K562 (cell line): ENCODE data around the gene OPRL1. TPM values are rescaled to one million over a fixed set of nuclear protein-coding genes. Genes with fewer than 3 reads are reported as not detected.
A peak's percentile ranks its signal among the peaks of the same experiment; 100 is the strongest.

Experiments used
- BRD9 ChIP-seq: fragments of 450-650 bp; IDR thresholded peaks from 2 replicates; pipeline ENCODE4 v1.6.1; 2018; ENCODE audit warnings: low read depth; ENCODE audit not compliant: partially characterized antibody
- CREB1 ChIP-seq, 2 experiments: sonication (generic) in 1 of 2; formaldehyde crosslinking in 1 of 2; IDR thresholded peaks; 2 replicates each; pipeline versions ENCODE4 v1.6.1 to v1.8.0; 2012 to 2022; ENCODE audit warnings: inconsistent platforms in 1 of 2, mild to moderate bottlenecking in 1 of 2, missing genetic modification reagents in 1 of 2, moderate library complexity in 1 of 2
- CREB3L1 ChIP-seq: fragments of 450-650 bp; IDR thresholded peaks from 2 replicates; pipeline ENCODE4 v1.6.1; 2014; ENCODE audit warnings: low read depth, mild to moderate bottlenecking, moderate library complexity, borderline replicate concordance
- CREM ChIP-seq: IDR thresholded peaks from 2 replicates; pipeline ENCODE4 v1.6.1; 2014; ENCODE audit warnings: antibody characterized with exemption, low read depth
- ESRRA ChIP-seq: fragments of 450-650 bp; IDR thresholded peaks from 2 replicates; pipeline ENCODE4 v1.6.1; 2014; ENCODE audit warnings: low read depth, mild to moderate bottlenecking, moderate library complexity, borderline replicate concordance
- JUND ChIP-seq, 2 experiments: IDR thresholded peaks; 2 replicates in 1 of 2; 3 replicates in 1 of 2; pipeline ENCODE4 v1.6.1; 2011; ENCODE audit warnings: borderline replicate concordance in 2 of 2, low read depth in 2 of 2, low read length in 2 of 2, improper control_type of control experiment in 1 of 2, missing biosample characterization in 1 of 2, missing genetic modification characterization in 1 of 2, missing genetic modification reagents in 1 of 2
- NRF1 ChIP-seq, 2 experiments: fragments of 450-650 bp; IDR thresholded peaks in 1 of 2; conservative IDR thresholded peaks in 1 of 2; 2 replicates each; pipeline ENCODE4 v1.6.1; 2014; ENCODE audit warnings: mild to moderate bottlenecking in 2 of 2
- SP1 ChIP-seq: sonication (generic); formaldehyde crosslinking; IDR thresholded peaks from 2 replicates; pipeline ENCODE4 v1.8.1; 2022; ENCODE audit warnings: mild to moderate bottlenecking, missing genetic modification reagents
- ZBTB11 ChIP-seq, 3 experiments: fragments of 200-800 bp in 1 of 3; fragments of 250-450 bp in 1 of 3; fragments of 450-650 bp in 1 of 3; sonication (Bioruptor Pico) in 1 of 3; sonication (Bioruptor generic) in 1 of 3; formaldehyde crosslinking in 1 of 3; IDR thresholded peaks; 2 replicates each; pipeline versions ENCODE4 v1.6.1 to v1.8.0; 2016 to 2022; ENCODE audit warnings: mild to moderate bottlenecking in 2 of 3, missing genetic modification characterization in 2 of 3, missing compliant biosample characterization in 1 of 3, moderate library complexity in 1 of 3
- ZBTB7A ChIP-seq: IDR thresholded peaks from 2 replicates; pipeline ENCODE4 v1.6.1; 2011; ENCODE audit warnings: low read depth, mild to moderate bottlenecking, low read length, moderate library complexity, borderline replicate concordance; ENCODE audit not compliant: control insufficient read depth
- ZNF263 ChIP-seq: sonication (generic); formaldehyde crosslinking; IDR thresholded peaks from 2 replicates; pipeline ENCODE4 v1.8.0; 2022; ENCODE audit warnings: mild to moderate bottlenecking, missing genetic modification reagents, borderline replicate concordance
- ZNF41 ChIP-seq: fragments of 250-450 bp; sonication (Bioruptor Pico); conservative IDR thresholded peaks from 2 replicates; pipeline ENCODE4 v1.4.0; 2020; ENCODE audit warnings: mild to moderate bottlenecking
- polyA plus RNA-seq, 8 experiments: library from polyadenylated mRNA; depleted of rRNA in 4 of 8; stranded (reverse) in 5 of 8; unstranded in 3 of 8; fragments of >200 nt; fragmentation: Nextera tagmentation in 2 of 8; fragmentation: Illumina TruSeq in 1 of 8; extraction: Ambion mirVana in 2 of 8; extraction: Trizol in 1 of 8; gene quantifications; 2 replicates each; pipeline versions ENCODE4 v1.2.1 to v1.2.3, GENCODE V29; 2011 to 2014; ENCODE audit warnings: inconsistent platforms in 1 of 8, missing spikeins in 1 of 8
- total RNA-seq, 7 experiments: library from RNA; depleted of rRNA in 6 of 7; stranded (reverse); fragments of >200 nt in 6 of 7; fragmentation: Illumina TruSeq in 2 of 7; extraction: Trizol in 2 of 7; gene quantifications; 2 replicates each; pipeline versions ENCODE4 v1.2.1 to v1.2.3, GENCODE V29; 2011 to 2021; ENCODE audit warnings: low replicate concordance in 1 of 7
- TF ChIP-seq, protein P1 (sequence below), 2 experiments: fragments of 150-350 bp in 1 of 2; IDR thresholded peaks; 2 replicates each; pipeline ENCODE4 v1.6.1; 2012 to 2016; ENCODE audit warnings: low read depth in 2 of 2, low read length in 2 of 2, mild to moderate bottlenecking in 1 of 2, moderate library complexity in 1 of 2
- TF ChIP-seq, protein P2 (sequence below): fragments of 250-450 bp; sonication (Bioruptor Pico); IDR thresholded peaks from 2 replicates; pipeline ENCODE4 v1.5.1; 2021; ENCODE audit warnings: mild to moderate bottlenecking

The OPRL1 gene
- total and polyA plus RNA-seq, 9 of the 15 experiments (the other 6 are each of a cell fraction or from before 2014, with no cell fraction given) = 0.06 to 0.33 (median 0.11) TPM; not detected in 2

- TF ChIP-seq ZBTB11 (CRISPR knock-in tag; IDR thresholded peaks at IDR 0.05) = peak in 1 of 3 experiments; percentile 25; a peak in 1 of 6 replicates
- TF ChIP-seq ZNF41 (CRISPR knock-in tag) = no peak
- 0 out of 2 replicates have a peak, but pooled peaks have one; percentile 11 for TF ChIP-seq JUND (IDR thresholded peaks at IDR 0.05; ENCODE audit: borderline replicate concordance, low read depth, low read length)
- no peak for TF ChIP-seq JUND (tag; IDR thresholded peaks at IDR 0.05; ENCODE audit: borderline replicate concordance, low read depth, low read length)
- TF ChIP-seq NRF1 (conservative IDR thresholded peaks at IDR 0.05 in 1 of 2, IDR thresholded peaks at IDR 0.05 in 1 of 2) = peak; percentile 75 to 82
- TF ChIP-seq, protein P1, sequence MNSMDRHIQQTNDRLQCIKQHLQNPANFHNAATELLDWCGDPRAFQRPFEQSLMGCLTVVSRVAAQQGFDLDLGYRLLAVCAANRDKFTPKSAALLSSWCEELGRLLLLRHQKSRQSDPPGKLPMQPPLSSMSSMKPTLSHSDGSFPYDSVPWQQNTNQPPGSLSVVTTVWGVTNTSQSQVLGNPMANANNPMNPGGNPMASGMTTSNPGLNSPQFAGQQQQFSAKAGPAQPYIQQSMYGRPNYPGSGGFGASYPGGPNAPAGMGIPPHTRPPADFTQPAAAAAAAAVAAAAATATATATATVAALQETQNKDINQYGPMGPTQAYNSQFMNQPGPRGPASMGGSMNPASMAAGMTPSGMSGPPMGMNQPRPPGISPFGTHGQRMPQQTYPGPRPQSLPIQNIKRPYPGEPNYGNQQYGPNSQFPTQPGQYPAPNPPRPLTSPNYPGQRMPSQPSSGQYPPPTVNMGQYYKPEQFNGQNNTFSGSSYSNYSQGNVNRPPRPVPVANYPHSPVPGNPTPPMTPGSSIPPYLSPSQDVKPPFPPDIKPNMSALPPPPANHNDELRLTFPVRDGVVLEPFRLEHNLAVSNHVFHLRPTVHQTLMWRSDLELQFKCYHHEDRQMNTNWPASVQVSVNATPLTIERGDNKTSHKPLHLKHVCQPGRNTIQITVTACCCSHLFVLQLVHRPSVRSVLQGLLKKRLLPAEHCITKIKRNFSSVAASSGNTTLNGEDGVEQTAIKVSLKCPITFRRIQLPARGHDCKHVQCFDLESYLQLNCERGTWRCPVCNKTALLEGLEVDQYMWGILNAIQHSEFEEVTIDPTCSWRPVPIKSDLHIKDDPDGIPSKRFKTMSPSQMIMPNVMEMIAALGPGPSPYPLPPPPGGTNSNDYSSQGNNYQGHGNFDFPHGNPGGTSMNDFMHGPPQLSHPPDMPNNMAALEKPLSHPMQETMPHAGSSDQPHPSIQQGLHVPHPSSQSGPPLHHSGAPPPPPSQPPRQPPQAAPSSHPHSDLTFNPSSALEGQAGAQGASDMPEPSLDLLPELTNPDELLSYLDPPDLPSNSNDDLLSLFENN (IDR thresholded peaks at IDR 0.05; ENCODE audit: low read depth in 2 of 2, low read length in 2 of 2) = no peak
- no peak for TF ChIP-seq BRD9
- peak; percentile 69 for TF ChIP-seq SP1 (CRISPR knock-in tag)
- TF ChIP-seq ESRRA = peak; percentile 32
- TF ChIP-seq ZNF263 (CRISPR knock-in tag) = peak; percentile 64; the same call in 1 of the 2 replicates
- peak; percentile 70; the same call in 1 of the 2 replicates for TF ChIP-seq CREB3L1
- peak; percentile 32; the same call in 1 of the 2 replicates for TF ChIP-seq CREB1 (IDR thresholded peaks at IDR 0.05)
- peak; percentile 60; the same call in 1 of the 2 replicates for TF ChIP-seq CREB1 (CRISPR knock-in tag; IDR thresholded peaks at IDR 0.05)
- TF ChIP-seq CREM = peak; percentile 50
- TF ChIP-seq ZBTB7A = peak; percentile 89
- TF ChIP-seq, protein P2, sequence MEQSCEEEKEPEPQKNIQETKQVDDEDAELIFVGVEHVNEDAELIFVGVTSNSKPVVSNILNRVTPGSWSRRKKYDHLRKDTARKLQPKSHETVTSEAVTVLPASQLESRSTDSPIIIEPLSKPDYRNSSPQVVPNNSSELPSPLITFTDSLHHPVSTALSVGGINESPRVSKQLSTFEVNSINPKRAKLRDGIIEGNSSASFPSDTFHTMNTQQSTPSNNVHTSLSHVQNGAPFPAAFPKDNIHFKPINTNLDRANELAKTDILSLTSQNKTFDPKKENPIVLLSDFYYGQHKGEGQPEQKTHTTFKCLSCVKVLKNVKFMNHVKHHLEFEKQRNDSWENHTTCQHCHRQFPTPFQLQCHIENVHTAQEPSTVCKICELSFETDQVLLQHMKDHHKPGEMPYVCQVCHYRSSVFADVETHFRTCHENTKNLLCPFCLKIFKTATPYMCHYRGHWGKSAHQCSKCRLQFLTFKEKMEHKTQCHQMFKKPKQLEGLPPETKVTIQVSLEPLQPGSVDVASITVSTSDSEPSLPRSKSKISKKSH = no peak
Observed at GRCh38 chr20:64038565-64039292, 41.2 kb upstream of the OPRL1 start (continued).
